Body of pancreas (tissue), 4 donors: Measurements from ENCODE around the gene SEMA6A.

Source experiments
- CTCF ChIP-seq, 7 experiments: fragments of 450-650 bp in 4 of 7; fragments of 200-600 bp in 3 of 7; sonication (generic) in 3 of 7; IDR thresholded peaks; one replicate each; pipeline ENCODE4 v1.5.1; 2016 to 2019; ENCODE audit warnings: antibody characterized with exemption in 7 of 7
- POLR2A ChIP-seq, 3 donors: fragments of 450-650 bp; IDR thresholded peaks; one replicate each; pipeline ENCODE4 v1.6.1; 2016; ENCODE audit warnings: antibody characterized with exemption in 3 of 3, mild to moderate bottlenecking in 2 of 3

- no peak for TF ChIP-seq CTCF (IDR thresholded peaks at IDR 0.05)
- TF ChIP-seq POLR2A (IDR thresholded peaks at IDR 0.05) = no peak
Measured at GRCh38 chr5:116510517-116510916, 64.1 kb downstream of the SEMA6A start.
